Esophagus muscularis mucosa (tissue), 4 donors: ENCODE measurements around the gene CD200R1L. TPM values are rescaled to one million over a fixed set of nuclear protein-coding genes. Genes with fewer than 3 reads are reported as not detected.

Source experiments
- DNase-seq: peaks from one replicate; pipeline ENCODE4 v3.0.0-alpha.2; 2017; ENCODE audit errors: extremely low spot score
- H3K27ac ChIP-seq, 4 donors: fragments of 200-600 bp; sonication (generic); replicated peaks in 1 of 4; 1 replicate in 3 of 4; 2 replicates in 1 of 4; pipeline ENCODE4 v1.5.1; 2016 to 2019; ENCODE audit warnings: mild to moderate bottlenecking in 1 of 4
- H3K27me3 ChIP-seq, 4 donors: fragments of 200-600 bp; sonication (generic); one replicate each; pipeline versions ENCODE4 v1.5.1 to v1.6.0; 2016 to 2019
- H3K36me3 ChIP-seq, 4 donors: fragments of 200-600 bp; sonication (generic); one replicate each; pipeline ENCODE4 v1.5.1; 2016 to 2019
- H3K4me1 ChIP-seq, 4 donors: fragments of 200-600 bp; sonication (generic); one replicate each; pipeline ENCODE4 v1.5.1; 2016 to 2019
- H3K4me3 ChIP-seq, 4 donors: fragments of 200-600 bp; sonication (generic); 1 replicate in 2 of 4; 2 replicates in 2 of 4; pipeline ENCODE4 v1.5.1; 2016 to 2019; ENCODE audit warnings: mild to moderate bottlenecking in 4 of 4, moderate library complexity in 1 of 4
- H3K9me3 ChIP-seq, 4 donors: fragments of 200-600 bp; sonication (generic); 1 replicate in 3 of 4; 2 replicates in 1 of 4; pipeline ENCODE4 v1.5.1; 2016 to 2019
- CTCF ChIP-seq, 3 experiments: fragments of 200-600 bp in 2 of 3; fragments of 450-650 bp in 1 of 3; sonication (generic) in 2 of 3; IDR thresholded peaks; one replicate each; pipeline ENCODE4 v1.5.1; 2017 to 2019; ENCODE audit warnings: antibody characterized with exemption in 3 of 3, mild to moderate bottlenecking in 2 of 3, moderate library complexity in 1 of 3
- EP300 ChIP-seq: sonication (generic); formaldehyde crosslinking; IDR thresholded peaks from one replicate; pipeline ENCODE4 v1.6.1; 2017; ENCODE audit warnings: antibody characterized with exemption
- POLR2A ChIP-seq: fragments of 450-650 bp; IDR thresholded peaks from one replicate; pipeline ENCODE4 v1.6.1; 2017; ENCODE audit warnings: antibody characterized with exemption, moderate library complexity, mild to moderate bottlenecking, low read depth
- POLR2AphosphoS5 ChIP-seq, 2 donors: sonication (generic); formaldehyde crosslinking; IDR thresholded peaks; one replicate each; pipeline ENCODE4 v1.6.1; 2017; ENCODE audit warnings: antibody characterized with exemption in 2 of 2
- WGBS: methylation state at CpG from one replicate; pipeline ENCODE4 v1.1.5; 2018; 5-methylcytosine and 5-hydroxymethylcytosine counted together
- intact Hi-C: fragments of 100-400 bp; cut with DNase I; formaldehyde crosslinking; loops from one replicate; pipeline ENCODE4 v1.15.1; 2023
- total RNA-seq, 4 donors: library from RNA; depleted of rRNA; stranded (reverse); fragments of >200 nt; gene quantifications; one replicate each; pipeline versions ENCODE4 v1.1.0 to v1.2.1, GENCODE V29; 2016

The CD200R1L gene
- total RNA-seq, 4 donors from 2014 or later: not detected

- no peak for TF ChIP-seq EP300
- no peak for TF ChIP-seq CTCF (IDR thresholded peaks at IDR 0.05)
- no peak for TF ChIP-seq POLR2AphosphoS5 (IDR thresholded peaks at IDR 0.05)
- TF ChIP-seq POLR2A: no peak
- Histone ChIP-seq H3K9me3 (peaks cover 0 to 22% (median 19%) of the 10 kb centered on the region in 4 donors), H3K4me3 (no peak overlapping the region), H3K27ac (no peak overlapping the region), H3K4me1 (no peaks in the 10 kb centered on the region), H3K27me3 (no peaks in the 10 kb centered on the region), H3K36me3 (no peaks in the 10 kb centered on the region)
- no peak for DNase-seq
- WGBS: 89% methylated on average over 1 of the region's 3 CpGs
- intact Hi-C loops: no loop called here
Measured at GRCh38 chr3:112871735-112872134, 25.1 kb upstream of the CD200R1L start.

- peaks cover 0 to 14% (median 11%) of the 10 kb centered on the region in 4 donors for H3K9me3 ChIP-seq
- WGBS: 54% methylated on average over 2 of the region's 2 CpGs
- intact Hi-C loops: no loop called here
- no peaks in the 10 kb centered on the region for H3K27me3 ChIP-seq
- H3K4me3 ChIP-seq: no peak overlapping the region
- H3K36me3 ChIP-seq: no peaks in the 10 kb centered on the region
- TF ChIP-seq CTCF (IDR thresholded peaks at IDR 0.05): no peak
- no peak for TF ChIP-seq POLR2A
- TF ChIP-seq POLR2AphosphoS5 (IDR thresholded peaks at IDR 0.05): no peak
- no peak for TF ChIP-seq EP300
- DNase-seq: no peak
- no peaks in the 10 kb centered on the region for H3K4me1 ChIP-seq
- H3K27ac ChIP-seq: no peak overlapping the region
Measured at GRCh38 chr3:112865757-112866156, 19.1 kb upstream of the CD200R1L start.

- Histone ChIP-seq H3K36me3 (no peaks in the 10 kb centered on the region), H3K4me1 (no peaks in the 10 kb centered on the region), H3K9me3 (peaks cover 0 to 14% (median 8%) of the 10 kb centered on the region in 4 donors), H3K27ac (no peak overlapping the region), H3K27me3 (no peaks in the 10 kb centered on the region), H3K4me3 (no peak overlapping the region)
- intact Hi-C loops: no loop called here
- no peak for TF ChIP-seq POLR2AphosphoS5 (IDR thresholded peaks at IDR 0.05)
- TF ChIP-seq EP300: no peak
- TF ChIP-seq CTCF (IDR thresholded peaks at IDR 0.05): no peak
- TF ChIP-seq POLR2A: no peak
- no peak for DNase-seq
Measured at GRCh38 chr3:112860898-112861297, 14.2 kb upstream of the CD200R1L start.

- Histone ChIP-seq H3K27ac (no peak overlapping the region), H3K4me3 (no peak overlapping the region), H3K9me3 (peaks cover 0 to 14% (median 8%) of the 10 kb centered on the region in 4 donors), H3K4me1 (no peaks in the 10 kb centered on the region), H3K27me3 (no peaks in the 10 kb centered on the region), H3K36me3 (no peaks in the 10 kb centered on the region)
- TF ChIP-seq POLR2A (no peak), CTCF (IDR thresholded peaks at IDR 0.05) (no peak), EP300 (no peak), POLR2AphosphoS5 (IDR thresholded peaks at IDR 0.05) (no peak)
- DNase-seq: no peak
- WGBS: 52% methylated on average over 2 of the region's 2 CpGs
- intact Hi-C loops: no loop called here
Measured at GRCh38 chr3:112858410-112859069, 11.9 kb upstream of the CD200R1L start.

GRCh38 chr3:112857526-112857925 lies 10.9 kb upstream of the CD200R1L start:
- H3K4me3 ChIP-seq: no peak overlapping the region
- no peak for DNase-seq
- intact Hi-C loops: no loop called here

More at GRCh38 chr3:112857526-112857925, 10.9 kb upstream of the CD200R1L start:
- Histone ChIP-seq H3K27me3 (no peaks in the 10 kb centered on the region), H3K9me3 (peaks cover 0 to 14% (median 8%) of the 10 kb centered on the region in 4 donors), H3K36me3 (no peaks in the 10 kb centered on the region), H3K27ac (no peak overlapping the region), H3K4me1 (no peaks in the 10 kb centered on the region)
- TF ChIP-seq EP300 (no peak), CTCF (IDR thresholded peaks at IDR 0.05) (no peak), POLR2A (no peak), POLR2AphosphoS5 (IDR thresholded peaks at IDR 0.05) (no peak)
